SK-N-SH (cell line): ENCODE results near the gene FHOD3.

Experiments
- EP300 ChIP-seq, 2 experiments: IDR thresholded peaks; 2 replicates each; pipeline versions ENCODE4 v1.4.0 to v1.6.1; 2012; ENCODE audit warnings: borderline replicate concordance in 1 of 2, low read depth in 1 of 2, low read length in 1 of 2
- FOSL2 ChIP-seq: IDR thresholded peaks from 2 replicates; pipeline ENCODE4 v1.4.0; 2012; ENCODE audit warnings: low read depth, mild to moderate bottlenecking, moderate library complexity, borderline replicate concordance
- FOXJ3 ChIP-seq: sonication (generic); formaldehyde crosslinking; IDR thresholded peaks from 2 replicates; pipeline ENCODE4 v1.5.1; 2020; ENCODE audit warnings: mild to moderate bottlenecking, missing genetic modification reagents
- GABPA ChIP-seq: IDR thresholded peaks from 2 replicates; pipeline ENCODE4 v1.4.0; 2012; ENCODE audit warnings: low read depth, mild to moderate bottlenecking
- MXI1 ChIP-seq: IDR thresholded peaks from 2 replicates; pipeline ENCODE4 v1.6.1; 2012; ENCODE audit warnings: mild to moderate bottlenecking, low read depth, low read length, improper control_type of control experiment
- POLR2AphosphoS5 ChIP-seq: IDR thresholded peaks from 2 replicates; pipeline ENCODE4 v1.6.1; 2012; ENCODE audit warnings: low read depth, low read length
- RAD21 ChIP-seq: IDR thresholded peaks from 2 replicates; pipeline ENCODE4 v1.6.1; 2012; ENCODE audit warnings: mild to moderate bottlenecking, low read length
- RCOR1 ChIP-seq: fragments of 150-350 bp; IDR thresholded peaks from 2 replicates; pipeline ENCODE4 v1.6.1; 2017; ENCODE audit warnings: antibody characterized with exemption, low read length
- TF ChIP-seq, protein P1 (sequence below): fragments of 200-600 bp; sonication (generic); IDR thresholded peaks from 2 replicates; pipeline ENCODE4 v1.6.1; 2017; ENCODE audit warnings: antibody characterized with exemption, mild to moderate bottlenecking, moderate library complexity

DNA sequence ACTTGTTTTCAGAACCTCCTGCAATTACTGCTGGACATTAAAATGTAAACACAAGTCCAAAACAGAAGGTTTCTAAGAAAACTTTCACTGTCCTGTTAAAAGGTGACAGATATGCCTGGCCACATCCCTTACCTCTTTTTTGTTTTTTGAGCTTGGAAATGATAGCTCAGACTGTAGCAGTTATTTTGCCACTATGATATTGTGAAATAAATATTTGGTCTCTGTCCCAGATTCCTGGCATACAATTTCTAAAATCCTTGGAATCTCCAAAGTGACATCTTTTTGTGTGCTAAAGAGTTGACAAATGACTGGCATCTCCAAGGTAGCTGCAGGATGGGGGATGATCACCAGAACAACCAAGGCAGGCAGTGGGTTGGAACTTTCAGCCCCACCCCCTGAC is 514.4 kb downstream of the FHOD3 start:
- TF ChIP-seq, protein P1, sequence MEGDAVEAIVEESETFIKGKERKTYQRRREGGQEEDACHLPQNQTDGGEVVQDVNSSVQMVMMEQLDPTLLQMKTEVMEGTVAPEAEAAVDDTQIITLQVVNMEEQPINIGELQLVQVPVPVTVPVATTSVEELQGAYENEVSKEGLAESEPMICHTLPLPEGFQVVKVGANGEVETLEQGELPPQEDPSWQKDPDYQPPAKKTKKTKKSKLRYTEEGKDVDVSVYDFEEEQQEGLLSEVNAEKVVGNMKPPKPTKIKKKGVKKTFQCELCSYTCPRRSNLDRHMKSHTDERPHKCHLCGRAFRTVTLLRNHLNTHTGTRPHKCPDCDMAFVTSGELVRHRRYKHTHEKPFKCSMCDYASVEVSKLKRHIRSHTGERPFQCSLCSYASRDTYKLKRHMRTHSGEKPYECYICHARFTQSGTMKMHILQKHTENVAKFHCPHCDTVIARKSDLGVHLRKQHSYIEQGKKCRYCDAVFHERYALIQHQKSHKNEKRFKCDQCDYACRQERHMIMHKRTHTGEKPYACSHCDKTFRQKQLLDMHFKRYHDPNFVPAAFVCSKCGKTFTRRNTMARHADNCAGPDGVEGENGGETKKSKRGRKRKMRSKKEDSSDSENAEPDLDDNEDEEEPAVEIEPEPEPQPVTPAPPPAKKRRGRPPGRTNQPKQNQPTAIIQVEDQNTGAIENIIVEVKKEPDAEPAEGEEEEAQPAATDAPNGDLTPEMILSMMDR: no peak
- no peak for TF ChIP-seq RAD21
- no peak for TF ChIP-seq FOSL2
- no peak for TF ChIP-seq RCOR1
- no peak for TF ChIP-seq POLR2AphosphoS5
- no peak for TF ChIP-seq MXI1
- TF ChIP-seq FOXJ3: no peak
- TF ChIP-seq GABPA: no peak
- no peak for TF ChIP-seq EP300 (IDR thresholded peaks at IDR 0.05; ENCODE audit: borderline replicate concordance in 1 of 2, low read depth in 1 of 2, low read length in 1 of 2)
